ENCODE results near the gene LNX1. TPM values are rescaled to one million over a fixed set of nuclear protein-coding genes. Genes with fewer than 3 reads are reported as not detected.

Gene LNX1
- polyA plus RNA-seq, 2 of the 4 experiments (the other 2 are of a cell fraction): 0.04 to 0.14 TPM

GRCh38 chr4:53441564-53441963, 149.7 kb downstream of the LNX1 start:
- Histone ChIP-seq H3K4me2 (no peak overlapping the region), H3K4me3 (no peak overlapping the region), H3K27ac (no peak overlapping the region), H3K4me1 (no peaks in the 10 kb centered on the region), H3K9me3 (no peaks in the 10 kb centered on the region)
- 93% methylated on average over 1 of the region's 1 CpG for WGBS (ENCODE audit: missing lambda C conversion rate)
- no peak for FAIRE-seq
- DNase-seq (ENCODE audit: low read depth in 1 of 2, low spot score in 1 of 2): no peak
- ATAC-seq: no peak
- TF ChIP-seq BCL3 (IDR thresholded peaks at IDR 0.05) (no peak), JUN (IDR thresholded peaks at IDR 0.05) (no peak), NPAS2 (CRISPR knock-in tag; IDR thresholded peaks at IDR 0.05; ENCODE audit: borderline replicate concordance) (no peak)
- ChIA-PET POLR2A (no interaction called here), CTCF (no interaction called here)

- Histone ChIP-seq H3K27ac (no peak overlapping the region), H3K4me2 (no peak overlapping the region), H3K4me3 (no peak overlapping the region), H3K9me3 (no peaks in the 10 kb centered on the region), H3K4me1 (no peaks in the 10 kb centered on the region)
- ChIA-PET POLR2A (no interaction called here), CTCF (no interaction called here)
- no peak for ATAC-seq
- TF ChIP-seq E2F6 (IDR thresholded peaks at IDR 0.05; ENCODE audit: borderline replicate concordance, low read depth) (no peak), MAX (IDR thresholded peaks at IDR 0.05) (no peak), HDAC2 (IDR thresholded peaks at IDR 0.05) (no peak), GATA3 (IDR thresholded peaks at IDR 0.05; ENCODE audit: borderline replicate concordance) (no peak), EHMT2 (IDR thresholded peaks at IDR 0.05; ENCODE audit: low read depth) (no peak), RAD21 (conservative IDR thresholded peaks at IDR 0.05 in 1 of 2, IDR thresholded peaks at IDR 0.05 in 1 of 2) (no peak), SREBF2 (IDR thresholded peaks at IDR 0.05) (no peak), RNF2 (IDR thresholded peaks at IDR 0.05; ENCODE audit: borderline replicate concordance, low read depth) (no peak), NFE2L2 (conservative IDR thresholded peaks at IDR 0.05; ENCODE audit: low read length) (no peak), ZSCAN20 (CRISPR knock-in tag; IDR thresholded peaks at IDR 0.05) (no peak)
- DNase-seq (ENCODE audit: low read depth in 1 of 2, low spot score in 1 of 2): no peak
- FAIRE-seq: no peak
- WGBS (ENCODE audit: missing lambda C conversion rate): 88% methylated on average over 1 of the region's 1 CpG
Observed at GRCh38 chr4:53436251-53436650, 155.0 kb downstream of the LNX1 start.

GRCh38 chr4:53432528-53433424, 158.5 kb downstream of the LNX1 start:
- Histone ChIP-seq H3K4me3 (no peak overlapping the region), H3K4me2 (no peak overlapping the region), H3K9me3 (no peaks in the 10 kb centered on the region), H3K27ac (no peak overlapping the region), H3K4me1 (no peaks in the 10 kb centered on the region; the same call in 2 of the 3 replicates)
- FAIRE-seq: no peak
- no peak for ATAC-seq
- CTCF ChIA-PET: no interaction called here
- 96% methylated on average over 4 of the region's 4 CpGs for WGBS (ENCODE audit: missing lambda C conversion rate)
- no peak for DNase-seq (ENCODE audit: low read depth in 1 of 2, low spot score in 1 of 2)
- POLR2A ChIA-PET: no interaction called here
- no peak for TF ChIP-seq TP53 (CRISPR knock-in tag; IDR thresholded peaks at IDR 0.05)
- TF ChIP-seq ELK1 (IDR thresholded peaks at IDR 0.05; ENCODE audit: low read depth, low read length): no peak
- TF ChIP-seq EP300 (IDR thresholded peaks at IDR 0.05): no peak
- no peak for TF ChIP-seq HOXB13 (CRISPR knock-in tag; IDR thresholded peaks at IDR 0.05; ENCODE audit: low read depth)
- no peak for TF ChIP-seq CBX2 (IDR thresholded peaks at IDR 0.05; ENCODE audit: borderline replicate concordance, low read depth)
- TF ChIP-seq KDM5A (IDR thresholded peaks at IDR 0.05): no peak
- no peak for TF ChIP-seq REST (IDR thresholded peaks at IDR 0.05)
- TF ChIP-seq KDM1A (IDR thresholded peaks at IDR 0.05; ENCODE audit: low read depth): no peak
- no peak for TF ChIP-seq ZNF302 (CRISPR knock-in tag; IDR thresholded peaks at IDR 0.05)
- no peak for TF ChIP-seq HEYL (CRISPR knock-in tag; IDR thresholded peaks at IDR 0.05)
- TF ChIP-seq ZC3H11A (IDR thresholded peaks at IDR 0.05): no peak
- no peak for TF ChIP-seq CEBPB (IDR thresholded peaks at IDR 0.05)
- no peak for TF ChIP-seq HOXB5 (CRISPR knock-in tag; IDR thresholded peaks at IDR 0.05)
- no peak for TF ChIP-seq CHD2 (IDR thresholded peaks at IDR 0.05; ENCODE audit: low read length, partially characterized antibody)
- TF ChIP-seq FOSL2 (IDR thresholded peaks at IDR 0.05): no peak
- no peak for TF ChIP-seq FOSL2 (CRISPR knock-in tag; IDR thresholded peaks at IDR 0.05)
